Measurements from ENCODE around the gene ACP6. TPM values are rescaled to one million over a fixed set of nuclear protein-coding genes. Genes with fewer than 3 reads are reported as not detected.

Gene ACP6
- polyA plus RNA-seq, 3 donors, result 2.0 to 4.1 (median 2.1) TPM

DNA sequence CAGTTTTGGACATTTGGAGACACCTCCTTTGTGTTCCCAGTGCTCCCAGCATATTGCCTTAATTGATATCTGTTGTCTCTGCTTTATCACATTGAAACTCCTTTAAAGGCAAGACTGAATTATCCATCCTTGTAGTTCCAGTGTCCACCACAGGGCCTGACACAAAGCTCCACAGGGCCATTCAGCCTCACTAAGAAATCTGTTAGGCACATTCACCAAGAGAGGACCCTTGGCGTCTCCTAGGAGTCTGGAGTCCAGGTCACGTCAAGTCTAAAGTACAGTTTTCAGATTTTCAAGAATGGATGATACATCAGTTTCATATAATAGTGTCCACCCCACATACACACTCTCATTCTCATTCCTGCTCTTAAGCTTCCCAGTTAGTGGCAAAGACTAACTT, 4.8 kb downstream of the ACP6 start:
- no peaks in the 10 kb centered on the region for H4K20me1 ChIP-seq (ENCODE audit: insufficient read depth, low read length)
- no peak for DNase-seq
- intact Hi-C loops (cut with micrococcal nuclease), result no loop called here
- Mint-ChIP-seq H3K9me3 (peaks cover 0 to 6% (median 0%) of the 10 kb centered on the region in 7 donors), H3K4me1 (peaks cover 9% of the 10 kb centered on the region), H3K27me3 (ENCODE audit: low read depth in 3 of 3) (peaks cover 0 to 2% (median 0%) of the 10 kb centered on the region in 3 donors), H3K36me3 (no peaks in the 10 kb centered on the region), H3K27ac (no peak overlapping the region), H3K4me3 (no peak overlapping the region)
- no peaks in the 10 kb centered on the region for H3K36me3 ChIP-seq (replicated peaks in 1 of 2; ENCODE audit: control insufficient read depth in 1 of 2, insufficient read depth in 2 of 2, low read length in 2 of 2)
- TF ChIP-seq, protein P1, sequence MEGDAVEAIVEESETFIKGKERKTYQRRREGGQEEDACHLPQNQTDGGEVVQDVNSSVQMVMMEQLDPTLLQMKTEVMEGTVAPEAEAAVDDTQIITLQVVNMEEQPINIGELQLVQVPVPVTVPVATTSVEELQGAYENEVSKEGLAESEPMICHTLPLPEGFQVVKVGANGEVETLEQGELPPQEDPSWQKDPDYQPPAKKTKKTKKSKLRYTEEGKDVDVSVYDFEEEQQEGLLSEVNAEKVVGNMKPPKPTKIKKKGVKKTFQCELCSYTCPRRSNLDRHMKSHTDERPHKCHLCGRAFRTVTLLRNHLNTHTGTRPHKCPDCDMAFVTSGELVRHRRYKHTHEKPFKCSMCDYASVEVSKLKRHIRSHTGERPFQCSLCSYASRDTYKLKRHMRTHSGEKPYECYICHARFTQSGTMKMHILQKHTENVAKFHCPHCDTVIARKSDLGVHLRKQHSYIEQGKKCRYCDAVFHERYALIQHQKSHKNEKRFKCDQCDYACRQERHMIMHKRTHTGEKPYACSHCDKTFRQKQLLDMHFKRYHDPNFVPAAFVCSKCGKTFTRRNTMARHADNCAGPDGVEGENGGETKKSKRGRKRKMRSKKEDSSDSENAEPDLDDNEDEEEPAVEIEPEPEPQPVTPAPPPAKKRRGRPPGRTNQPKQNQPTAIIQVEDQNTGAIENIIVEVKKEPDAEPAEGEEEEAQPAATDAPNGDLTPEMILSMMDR (IDR thresholded peaks at IDR 0.05), result peak; percentile 20
- H2AFZ ChIP-seq (ENCODE audit: insufficient read depth, low read depth, low read length, poor library complexity, severe bottlenecking), result no peak overlapping the region
- H3K79me2 ChIP-seq (ENCODE audit: insufficient read depth, low read length), result no peaks in the 10 kb centered on the region
- H3K9ac ChIP-seq (ENCODE audit: insufficient read depth, low read length, poor library complexity, severe bottlenecking), result no peak overlapping the region
- no peak overlapping the region for H3K27ac ChIP-seq (ENCODE audit: low read depth in 1 of 2, low read length in 2 of 2)
- no peaks in the 10 kb centered on the region for H3K27me3 ChIP-seq (ENCODE audit: control insufficient read depth in 2 of 2, insufficient read depth in 2 of 2, low read length in 2 of 2)
- peaks cover 8 to 12% of the 10 kb centered on the region in 2 donors for H3K4me1 ChIP-seq (ENCODE audit: control insufficient read depth in 1 of 2, insufficient read depth in 2 of 2, low read length in 2 of 2)
- H3K4me3 ChIP-seq (replicated peaks in 1 of 3; ENCODE audit: low read depth in 2 of 3, low read length in 3 of 3), result no peak overlapping the region
- H3K4me2 ChIP-seq (replicated peaks; ENCODE audit: extremely low read depth, low read length, poor library complexity, severe bottlenecking), result no peak overlapping the region
- 100% methylated on average over 2 of the region's 2 CpGs for WGBS (ENCODE audit: insufficient coverage)
- H3K9me3 ChIP-seq (replicated peaks in 1 of 2; ENCODE audit: control insufficient read depth in 1 of 2, insufficient read depth in 1 of 2, low read length in 2 of 2), result no peaks in the 10 kb centered on the region

DNA sequence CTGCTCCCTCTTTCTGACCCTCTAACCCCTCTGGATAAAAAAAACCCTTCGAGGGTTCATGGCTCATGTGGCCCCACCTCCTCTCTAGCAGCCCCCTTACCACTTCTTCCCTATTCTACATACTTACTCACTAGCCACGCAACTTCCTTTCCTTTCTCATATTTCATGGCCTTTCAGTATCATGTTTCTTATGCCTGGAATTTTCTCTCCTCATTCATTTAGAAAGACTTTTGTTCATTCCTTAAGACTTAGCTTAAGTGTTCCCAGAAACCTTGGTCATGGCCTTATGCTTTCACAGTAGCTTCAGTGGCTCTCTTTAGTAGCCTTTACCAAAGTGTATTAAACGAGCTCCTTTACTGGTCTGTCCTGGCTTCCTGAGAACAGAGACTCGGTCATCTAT, 6.1 kb downstream of the ACP6 start:
- H3K9me3 ChIP-seq (replicated peaks in 1 of 2; ENCODE audit: control insufficient read depth in 1 of 2, insufficient read depth in 1 of 2, low read length in 2 of 2), result no peaks in the 10 kb centered on the region
- no peaks in the 10 kb centered on the region for H3K27me3 ChIP-seq (ENCODE audit: control insufficient read depth in 2 of 2, insufficient read depth in 2 of 2, low read length in 2 of 2)
- TF ChIP-seq, protein P1 (IDR thresholded peaks at IDR 0.05), result no peak
- H4K20me1 ChIP-seq (ENCODE audit: insufficient read depth, low read length), result no peaks in the 10 kb centered on the region
- DNase-seq, result no peak
- Mint-ChIP-seq H3K27me3 (ENCODE audit: low read depth in 3 of 3) (no peaks in the 10 kb centered on the region), H3K4me3 (no peak overlapping the region), H3K9me3 (peaks cover 0 to 6% (median 0%) of the 10 kb centered on the region in 7 donors), H3K27ac (peak overlapping the region in 1 of 7 donors; percentile 35), H3K36me3 (no peaks in the 10 kb centered on the region), H3K4me1 (peaks cover 5% of the 10 kb centered on the region)
- WGBS (ENCODE audit: insufficient coverage), result 37% methylated on average over 3 of the region's 4 CpGs
- no peak overlapping the region for H2AFZ ChIP-seq (ENCODE audit: insufficient read depth, low read depth, low read length, poor library complexity, severe bottlenecking)
- H3K9ac ChIP-seq (ENCODE audit: insufficient read depth, low read length, poor library complexity, severe bottlenecking), result no peak overlapping the region
- no peaks in the 10 kb centered on the region for H3K36me3 ChIP-seq (replicated peaks in 1 of 2; ENCODE audit: control insufficient read depth in 1 of 2, insufficient read depth in 2 of 2, low read length in 2 of 2)
- intact Hi-C loops (cut with micrococcal nuclease), result no loop called here
- H3K4me2 ChIP-seq (replicated peaks; ENCODE audit: extremely low read depth, low read length, poor library complexity, severe bottlenecking), result no peak overlapping the region
- no peaks in the 10 kb centered on the region for H3K79me2 ChIP-seq (ENCODE audit: insufficient read depth, low read length)
- H3K27ac ChIP-seq (ENCODE audit: low read depth in 1 of 2, low read length in 2 of 2), result no peak overlapping the region
- H3K4me3 ChIP-seq (replicated peaks in 1 of 3; ENCODE audit: low read depth in 2 of 3, low read length in 3 of 3), result no peak overlapping the region
- peaks cover 2 to 4% of the 10 kb centered on the region in 2 donors for H3K4me1 ChIP-seq (ENCODE audit: control insufficient read depth in 1 of 2, insufficient read depth in 2 of 2, low read length in 2 of 2)
